CD4-positive, CD25-positive, alpha-beta regulatory T cell (primary cell): ENCODE measurements around the gene FAT2. TPM values are rescaled to one million over a fixed set of nuclear protein-coding genes. Genes with fewer than 3 reads are reported as not detected.

Experiments
- ATAC-seq, 2 donors: fragments of 150-1000 bp; cut with Tn5 transposase; one replicate each; pipeline ENCODE4 v1.10.0; 2021; ENCODE audit warnings: low read depth in 2 of 2, moderate number of reproducible peaks in 2 of 2, moderate library complexity in 1 of 2
- DNase-seq, 3 donors: peaks; one replicate each; pipeline versions ENCODE4 v3.0.0 to v3.0.0-alpha.2; 2012 to 2022; ENCODE audit warnings: mixed read lengths in 1 of 3
- H3K27ac ChIP-seq: one replicate; pipeline ENCODE4 v1.7.0; 2013; ENCODE audit warnings: mild to moderate bottlenecking, low read length; ENCODE audit not compliant: insufficient read depth, poor library complexity, severe bottlenecking
- H3K27me3 ChIP-seq: one replicate; pipeline ENCODE4 v1.7.0; 2013; ENCODE audit warnings: low read length; ENCODE audit not compliant: control insufficient read depth, insufficient read depth
- H3K36me3 ChIP-seq: one replicate; pipeline ENCODE4 v1.7.0; 2013; ENCODE audit warnings: mild to moderate bottlenecking, low read length, moderate library complexity; ENCODE audit not compliant: control insufficient read depth, insufficient read depth
- H3K4me1 ChIP-seq: 2 replicates; pipeline ENCODE4 v1.7.0; 2013; ENCODE audit warnings: mild to moderate bottlenecking, low read length; ENCODE audit not compliant: insufficient read depth, control insufficient read depth, poor library complexity, severe bottlenecking
- H3K4me3 ChIP-seq: one replicate; pipeline ENCODE4 v1.7.0; 2013; ENCODE audit warnings: low read depth, mild to moderate bottlenecking, low read length, moderate library complexity
- H3K9me3 ChIP-seq, 2 experiments: 1 replicate in 1 of 2; 2 replicates in 1 of 2; pipeline ENCODE4 v1.7.0; 2013; ENCODE audit warnings: low read length in 2 of 2, mild to moderate bottlenecking in 1 of 2, moderate library complexity in 1 of 2; ENCODE audit not compliant: control insufficient read depth in 2 of 2
- H3K27ac Mint-ChIP-seq, 3 donors: one replicate each; pipeline ENCODE4 v1.8.0; 2020 to 2022; ENCODE audit warnings: mild to moderate bottlenecking in 3 of 3, mixed read lengths in 3 of 3, moderate library complexity in 2 of 3
- H3K27me3 Mint-ChIP-seq: one replicate; pipeline ENCODE4 v1.8.0; 2022; ENCODE audit warnings: mild to moderate bottlenecking, mixed read lengths
- H3K36me3 Mint-ChIP-seq: one replicate; pipeline ENCODE4 v1.8.0; 2020; ENCODE audit warnings: mixed read lengths
- H3K4me1 Mint-ChIP-seq, 4 donors: one replicate each; pipeline ENCODE4 v1.8.0; 2020 to 2022; ENCODE audit warnings: mixed read lengths in 4 of 4, mild to moderate bottlenecking in 1 of 4
- H3K4me3 Mint-ChIP-seq, 4 donors: one replicate each; pipeline ENCODE4 v1.8.0; 2020 to 2022; ENCODE audit warnings: mild to moderate bottlenecking in 4 of 4, mixed read lengths in 4 of 4, moderate library complexity in 3 of 4
- H3K9me3 Mint-ChIP-seq, 7 donors: one replicate each; pipeline ENCODE4 v1.8.0; 2020 to 2022; ENCODE audit warnings: mixed read lengths in 7 of 7, mild to moderate bottlenecking in 3 of 7, moderate library complexity in 2 of 7
- polyA plus RNA-seq, 4 donors: library from polyadenylated mRNA; unstranded; fragments of 300-500 nt; fragmentation: Illumina TruSeq; gene quantifications; one replicate each; pipeline ENCODE4 v1.2.3, GENCODE V29; 2021
- total RNA-seq: library from RNA; stranded (reverse); gene quantifications from one replicate; pipeline ENCODE4 v1.2.3, GENCODE V29; 2022

Gene FAT2, protein sequence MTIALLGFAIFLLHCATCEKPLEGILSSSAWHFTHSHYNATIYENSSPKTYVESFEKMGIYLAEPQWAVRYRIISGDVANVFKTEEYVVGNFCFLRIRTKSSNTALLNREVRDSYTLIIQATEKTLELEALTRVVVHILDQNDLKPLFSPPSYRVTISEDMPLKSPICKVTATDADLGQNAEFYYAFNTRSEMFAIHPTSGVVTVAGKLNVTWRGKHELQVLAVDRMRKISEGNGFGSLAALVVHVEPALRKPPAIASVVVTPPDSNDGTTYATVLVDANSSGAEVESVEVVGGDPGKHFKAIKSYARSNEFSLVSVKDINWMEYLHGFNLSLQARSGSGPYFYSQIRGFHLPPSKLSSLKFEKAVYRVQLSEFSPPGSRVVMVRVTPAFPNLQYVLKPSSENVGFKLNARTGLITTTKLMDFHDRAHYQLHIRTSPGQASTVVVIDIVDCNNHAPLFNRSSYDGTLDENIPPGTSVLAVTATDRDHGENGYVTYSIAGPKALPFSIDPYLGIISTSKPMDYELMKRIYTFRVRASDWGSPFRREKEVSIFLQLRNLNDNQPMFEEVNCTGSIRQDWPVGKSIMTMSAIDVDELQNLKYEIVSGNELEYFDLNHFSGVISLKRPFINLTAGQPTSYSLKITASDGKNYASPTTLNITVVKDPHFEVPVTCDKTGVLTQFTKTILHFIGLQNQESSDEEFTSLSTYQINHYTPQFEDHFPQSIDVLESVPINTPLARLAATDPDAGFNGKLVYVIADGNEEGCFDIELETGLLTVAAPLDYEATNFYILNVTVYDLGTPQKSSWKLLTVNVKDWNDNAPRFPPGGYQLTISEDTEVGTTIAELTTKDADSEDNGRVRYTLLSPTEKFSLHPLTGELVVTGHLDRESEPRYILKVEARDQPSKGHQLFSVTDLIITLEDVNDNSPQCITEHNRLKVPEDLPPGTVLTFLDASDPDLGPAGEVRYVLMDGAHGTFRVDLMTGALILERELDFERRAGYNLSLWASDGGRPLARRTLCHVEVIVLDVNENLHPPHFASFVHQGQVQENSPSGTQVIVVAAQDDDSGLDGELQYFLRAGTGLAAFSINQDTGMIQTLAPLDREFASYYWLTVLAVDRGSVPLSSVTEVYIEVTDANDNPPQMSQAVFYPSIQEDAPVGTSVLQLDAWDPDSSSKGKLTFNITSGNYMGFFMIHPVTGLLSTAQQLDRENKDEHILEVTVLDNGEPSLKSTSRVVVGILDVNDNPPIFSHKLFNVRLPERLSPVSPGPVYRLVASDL (N-terminal part only)
- total RNA-seq = not detected
- polyA plus RNA-seq = under 1 TPM in 1 of 4 donors, not detected in 3; 0.05 TPM

DNA sequence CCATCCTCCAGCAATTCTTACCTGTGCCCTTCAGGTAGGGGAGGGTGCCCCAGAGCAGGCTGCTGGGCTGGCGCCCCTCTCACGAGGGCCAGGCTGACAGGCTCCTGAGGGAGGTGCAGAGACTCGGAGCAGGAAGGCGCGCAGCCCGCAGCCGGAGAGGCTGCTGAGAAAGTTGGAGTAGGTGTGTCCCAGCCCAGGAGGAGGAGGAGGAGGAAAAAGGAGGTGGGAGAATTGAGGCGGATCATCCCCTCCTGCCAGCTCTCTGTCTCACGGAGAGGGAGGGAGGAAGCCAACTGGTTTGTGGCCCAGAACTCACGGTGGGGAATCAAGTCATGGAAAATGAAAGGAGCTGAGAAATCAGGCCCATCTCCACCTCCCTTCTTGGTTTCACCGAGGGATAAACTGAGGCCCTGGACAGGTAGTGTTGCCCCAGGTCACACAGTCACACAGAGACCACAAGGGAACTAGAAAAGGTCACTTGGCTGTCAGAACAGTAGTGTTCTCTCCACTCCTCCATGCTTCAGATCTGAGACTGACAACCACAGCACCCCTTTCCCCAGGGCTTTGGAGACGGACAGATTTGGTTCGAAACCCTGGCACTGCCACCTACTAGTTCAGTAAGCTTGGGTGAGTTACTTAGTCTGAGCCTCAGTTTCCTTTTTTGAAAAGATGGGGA, at the start of gene FAT2:
TSS of gene FAT2 (minus strand) at position 188 of the 676 bp plus-strand sequence. CDS start 22,400 bp downstream, outside the sequence.
- Histone ChIP-seq H3K27me3 (no peaks in the 10 kb centered on the region), H3K4me3 (no peak within 1 kb of the TSS), H3K9me3 (no peaks in the 10 kb centered on the region), H3K4me1 (no peaks in the 10 kb centered on the region), H3K27ac (no peak within 1 kb of the TSS), H3K36me3 (no peaks in the 10 kb centered on the region)
- Mint-ChIP-seq H3K9me3 (no peaks in the 10 kb centered on the region), H3K27ac (peak within 1 kb of the TSS in 1 of 3 donors; percentile 26), H3K36me3 (no peaks in the 10 kb centered on the region), H3K4me3 (no peak within 1 kb of the TSS), H3K4me1 (no peaks in the 10 kb centered on the region), H3K27me3 (no peaks in the 10 kb centered on the region)
- ATAC-seq (no peak), DNase-seq (no peak)

- H3K4me1 ChIP-seq = no peaks in the 10 kb centered on the region
These were observed 47.5 kb upstream of the FAT2 start for GRCh38 chr5:151638619-151639018.

GRCh38 chr5:151637676-151638075, 46.5 kb upstream of the FAT2 start:
- Histone ChIP-seq H3K9me3 (no peaks in the 10 kb centered on the region), H3K27me3 (no peaks in the 10 kb centered on the region), H3K4me1 (no peaks in the 10 kb centered on the region), H3K36me3 (no peaks in the 10 kb centered on the region), H3K4me3 (no peak overlapping the region), H3K27ac (no peak overlapping the region)
- Mint-ChIP-seq H3K9me3 (peaks cover 0 to 2% (median 0%) of the 10 kb centered on the region in 7 donors), H3K4me3 (no peak overlapping the region), H3K36me3 (no peaks in the 10 kb centered on the region), H3K4me1 (no peaks in the 10 kb centered on the region), H3K27ac (peak overlapping the region in 1 of 3 donors; percentile 40), H3K27me3 (peaks cover 10% of the 10 kb centered on the region)
- DNase-seq (no peak), ATAC-seq (no peak)

More at GRCh38 chr5:151638619-151639018, 47.5 kb upstream of the FAT2 start:
- no peaks in the 10 kb centered on the region for H3K36me3 ChIP-seq
- H3K4me3 ChIP-seq = no peak overlapping the region
- H3K27me3 ChIP-seq = peaks cover 2% of the 10 kb centered on the region
- no peak for ATAC-seq
- no peaks in the 10 kb centered on the region for H3K9me3 ChIP-seq
- Mint-ChIP-seq H3K27me3 (peaks cover 8% of the 10 kb centered on the region), H3K27ac (peak overlapping the region in 2 of 3 donors; percentile 40 to 50), H3K4me3 (no peak overlapping the region), H3K4me1 (no peaks in the 10 kb centered on the region), H3K36me3 (no peaks in the 10 kb centered on the region), H3K9me3 (peaks cover 0 to 2% (median 0%) of the 10 kb centered on the region in 7 donors)
- H3K27ac ChIP-seq = no peak overlapping the region
- no peak for DNase-seq

- H3K4me1 ChIP-seq = no peaks in the 10 kb centered on the region
- no peak overlapping the region for H3K27ac Mint-ChIP-seq
- H3K27me3 Mint-ChIP-seq = peaks cover 10% of the 10 kb centered on the region
- no peak overlapping the region for H3K4me3 Mint-ChIP-seq
- ATAC-seq = no peak
- H3K36me3 ChIP-seq = no peaks in the 10 kb centered on the region
- no peaks in the 10 kb centered on the region for H3K4me1 Mint-ChIP-seq
- H3K4me3 ChIP-seq = no peak overlapping the region
- no peak for DNase-seq
- no peaks in the 10 kb centered on the region for H3K36me3 Mint-ChIP-seq
- H3K27me3 ChIP-seq = no peaks in the 10 kb centered on the region
- H3K9me3 ChIP-seq = no peaks in the 10 kb centered on the region
- no peak overlapping the region for H3K27ac ChIP-seq
- H3K9me3 Mint-ChIP-seq = peaks cover 0 to 2% (median 0%) of the 10 kb centered on the region in 7 donors
These were observed 42.8 kb upstream of the FAT2 start for GRCh38 chr5:151633892-151634291.

GRCh38 chr5:151632941-151633340, 41.8 kb upstream of the FAT2 start:
- no peaks in the 10 kb centered on the region for H3K4me1 ChIP-seq
- H3K4me1 Mint-ChIP-seq = no peaks in the 10 kb centered on the region
- peaks cover 11% of the 10 kb centered on the region for H3K27me3 Mint-ChIP-seq
- ATAC-seq = no peak
- H3K4me3 Mint-ChIP-seq = no peak overlapping the region
- no peaks in the 10 kb centered on the region for H3K27me3 ChIP-seq
- no peak for DNase-seq
- H3K36me3 Mint-ChIP-seq = no peaks in the 10 kb centered on the region
- peaks cover 0 to 2% (median 0%) of the 10 kb centered on the region in 7 donors for H3K9me3 Mint-ChIP-seq
- H3K36me3 ChIP-seq = no peaks in the 10 kb centered on the region
- no peak overlapping the region for H3K27ac ChIP-seq
- no peak overlapping the region for H3K4me3 ChIP-seq
- H3K9me3 ChIP-seq = no peaks in the 10 kb centered on the region
- no peak overlapping the region for H3K27ac Mint-ChIP-seq

GRCh38 chr5:151632524-151632923, 41.4 kb upstream of the FAT2 start:
- Mint-ChIP-seq H3K4me1 (no peaks in the 10 kb centered on the region), H3K4me3 (no peak overlapping the region), H3K36me3 (no peaks in the 10 kb centered on the region), H3K9me3 (peaks cover 0 to 2% (median 0%) of the 10 kb centered on the region in 7 donors), H3K27me3 (peaks cover 15% of the 10 kb centered on the region), H3K27ac (no peak overlapping the region)
- H3K4me1 ChIP-seq = no peaks in the 10 kb centered on the region
- no peaks in the 10 kb centered on the region for H3K9me3 ChIP-seq
- no peak overlapping the region for H3K4me3 ChIP-seq
- DNase-seq (no peak), ATAC-seq (no peak)
- no peak overlapping the region for H3K27ac ChIP-seq
- no peaks in the 10 kb centered on the region for H3K27me3 ChIP-seq
- H3K36me3 ChIP-seq = no peaks in the 10 kb centered on the region

DNA sequence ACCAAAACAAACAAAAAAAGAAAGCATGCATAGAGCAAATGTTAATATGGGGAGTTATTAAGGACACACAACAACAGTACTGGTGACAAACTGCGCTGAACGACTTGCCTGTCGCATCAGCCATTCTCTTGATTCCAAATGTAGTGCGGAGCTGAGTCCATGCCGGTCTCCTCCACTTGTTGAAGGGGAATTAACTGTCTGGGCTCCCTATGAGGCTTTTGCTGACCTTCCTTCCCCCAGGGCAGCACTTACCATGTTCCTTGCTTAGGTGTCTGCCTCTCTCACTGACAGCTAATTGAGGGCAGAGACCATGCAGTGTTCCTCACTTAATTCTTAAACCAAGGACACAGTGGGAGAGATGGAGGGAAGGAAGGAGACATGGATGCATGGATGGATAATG, 40.8 kb upstream of the FAT2 start:
- no peak overlapping the region for H3K27ac ChIP-seq
- Mint-ChIP-seq H3K4me3 (no peak overlapping the region), H3K9me3 (peaks cover 0 to 2% (median 0%) of the 10 kb centered on the region in 7 donors), H3K27me3 (peaks cover 18% of the 10 kb centered on the region), H3K4me1 (no peaks in the 10 kb centered on the region), H3K36me3 (no peaks in the 10 kb centered on the region), H3K27ac (no peak overlapping the region)
- ATAC-seq (no peak), DNase-seq (no peak)
- no peak overlapping the region for H3K4me3 ChIP-seq
- H3K4me1 ChIP-seq = no peaks in the 10 kb centered on the region
- no peaks in the 10 kb centered on the region for H3K27me3 ChIP-seq
- no peaks in the 10 kb centered on the region for H3K36me3 ChIP-seq
- H3K9me3 ChIP-seq = no peaks in the 10 kb centered on the region
